Neural crest cell (in vitro differentiated cells): ENCODE results near the gene FLNA. TPM values are rescaled to one million over a fixed set of nuclear protein-coding genes. Genes with fewer than 3 reads are reported as not detected.

Experiments used
- DNase-seq: peaks from one replicate; pipeline ENCODE4 v3.0.0; 2021; ENCODE audit warnings: low read depth, mixed read lengths, low spot score
- H3K27ac Mint-ChIP-seq: one replicate; pipeline ENCODE4 v1.8.0; 2021; ENCODE audit warnings: mild to moderate bottlenecking, mixed read lengths; ENCODE audit not compliant: unreplicated experiment
- H3K27me3 Mint-ChIP-seq: 2 replicates; pipeline ENCODE4 v1.8.0; 2021; ENCODE audit warnings: low read depth, mild to moderate bottlenecking, mixed read lengths
- H3K36me3 Mint-ChIP-seq: 2 replicates; pipeline ENCODE4 v1.8.0; 2021; ENCODE audit warnings: low read depth, mild to moderate bottlenecking, mixed read lengths
- H3K4me1 Mint-ChIP-seq: 2 replicates; pipeline ENCODE4 v1.8.0; 2021; ENCODE audit warnings: mixed read lengths
- H3K4me3 Mint-ChIP-seq: one replicate; pipeline ENCODE4 v1.8.0; 2021; ENCODE audit warnings: mild to moderate bottlenecking, mixed read lengths
- H3K9me3 Mint-ChIP-seq: 2 replicates; pipeline ENCODE4 v1.8.0; 2021; ENCODE audit warnings: mixed read lengths
- CTCF ChIP-seq: fragments of 200-600 bp; sonication (generic); conservative IDR thresholded peaks from 2 replicates; pipeline ENCODE4 v1.5.0; 2021; ENCODE audit warnings: antibody characterized with exemption, mild to moderate bottlenecking
- total RNA-seq: library from RNA; stranded (reverse); gene quantifications from 2 replicates; pipeline ENCODE4 v1.2.1, GENCODE V29; 2021

Gene FLNA
- total RNA-seq, 1 donor from 2014 or later = 809 TPM

GRCh38 chrX:154417157-154417556 lies 42.7 kb upstream of the FLNA start:
- Mint-ChIP-seq H3K9me3 (no peaks in the 10 kb centered on the region), H3K36me3 (peaks cover 3% of the 10 kb centered on the region), H3K27me3 (no peaks in the 10 kb centered on the region), H3K4me3 (no peak overlapping the region), H3K4me1 (no peaks in the 10 kb centered on the region), H3K27ac (no peak overlapping the region)
- TF ChIP-seq CTCF = no peak
- no peak for DNase-seq

- H3K4me1 Mint-ChIP-seq = peaks cover 13% of the 10 kb centered on the region
- H3K4me3 Mint-ChIP-seq = no peak overlapping the region
- peaks cover 10% of the 10 kb centered on the region for H3K36me3 Mint-ChIP-seq
- TF ChIP-seq CTCF = no peak
- H3K9me3 Mint-ChIP-seq = no peaks in the 10 kb centered on the region
- DNase-seq = no peak
- H3K27ac Mint-ChIP-seq = no peak overlapping the region
- H3K27me3 Mint-ChIP-seq = no peaks in the 10 kb centered on the region
Observed at GRCh38 chrX:154413142-154413541, 38.7 kb upstream of the FLNA start.

GRCh38 chrX:154412468-154412867 lies 38.0 kb upstream of the FLNA start:
- no peak overlapping the region for H3K27ac Mint-ChIP-seq
- H3K9me3 Mint-ChIP-seq = no peaks in the 10 kb centered on the region
- no peak for DNase-seq
- peaks cover 13% of the 10 kb centered on the region for H3K4me1 Mint-ChIP-seq
- H3K36me3 Mint-ChIP-seq = peaks cover 10% of the 10 kb centered on the region
- no peak for TF ChIP-seq CTCF
- H3K4me3 Mint-ChIP-seq = peak overlapping the region; percentile 79
- H3K27me3 Mint-ChIP-seq = no peaks in the 10 kb centered on the region

- H3K9me3 Mint-ChIP-seq = no peaks in the 10 kb centered on the region
- peak; percentile 32 for DNase-seq
- no peak overlapping the region for H3K27ac Mint-ChIP-seq
- H3K27me3 Mint-ChIP-seq = no peaks in the 10 kb centered on the region
- H3K4me1 Mint-ChIP-seq = peaks cover 13% of the 10 kb centered on the region
- H3K36me3 Mint-ChIP-seq = peaks cover 10% of the 10 kb centered on the region
- peak overlapping the region; percentile 79 for H3K4me3 Mint-ChIP-seq
- TF ChIP-seq CTCF = no peak
Observed at GRCh38 chrX:154411981-154412340, 37.5 kb upstream of the FLNA start.

GRCh38 chrX:154409222-154409871 lies 34.9 kb upstream of the FLNA start, which contains the start of gene DNASE1L1:
Gene DNASE1L1 (minus strand): TSS chrX:154409254. CDS start chrX:154405568, 3,686 bp downstream.
- Mint-ChIP-seq H3K4me1 (peaks cover 13% of the 10 kb centered on the region), H3K36me3 (peaks cover 6% of the 10 kb centered on the region), H3K4me3 (peak within 1 kb of the TSS; percentile 75), H3K27me3 (no peaks in the 10 kb centered on the region), H3K9me3 (no peaks in the 10 kb centered on the region), H3K27ac (no peak within 1 kb of the TSS)
- TF ChIP-seq CTCF = no peak
- DNase-seq = no peak
